Measurements from ENCODE around the gene PIBF1.
"Not testable (repeated sequence)": the region's sequence is repeated elsewhere in the genome, so short reads cannot be mapped to it uniquely, and the experiment has no call there.

Gene PIBF1

GRCh38 chr13:72781451-72782439 lies at the start of gene PIBF1, which contains the start of gene DIS3:
Gene PIBF1 (plus strand): TSS chr13:72782133. CDS start chr13:72783470, 1,337 bp downstream.
Gene DIS3 (minus strand): TSS chr13:72781900. CDS start chr13:72781832, 68 bp downstream.
- peak; percentile 94 to 96 for DNase-seq (ENCODE audit: extremely low read depth in 1 of 2, low read depth in 1 of 2)

GRCh38 chr13:72737033-72737432 lies 44.9 kb upstream of the PIBF1 start:
- no peak for DNase-seq (ENCODE audit: extremely low read depth in 1 of 2, low read depth in 1 of 2)

- no peak for DNase-seq (ENCODE audit: extremely low read depth in 1 of 2, low read depth in 1 of 2)
These were observed 41.9 kb upstream of the PIBF1 start for GRCh38 chr13:72740015-72740414.

GRCh38 chr13:72745260-72745659 lies 36.7 kb upstream of the PIBF1 start:
- DNase-seq (ENCODE audit: extremely low read depth in 1 of 2, low read depth in 1 of 2) = no peak

GRCh38 chr13:72751220-72751619 lies 30.7 kb upstream of the PIBF1 start:
- no peak for DNase-seq (ENCODE audit: extremely low read depth in 1 of 2, low read depth in 1 of 2)

GRCh38 chr13:72754111-72754510 lies 27.8 kb upstream of the PIBF1 start:
- no peak for DNase-seq (ENCODE audit: extremely low read depth in 1 of 2, low read depth in 1 of 2)

GRCh38 chr13:72757792-72758535 lies 24.0 kb upstream of the PIBF1 start:
- DNase-seq (ENCODE audit: extremely low read depth in 1 of 2, low read depth in 1 of 2) = no peak

- no peak for DNase-seq (ENCODE audit: extremely low read depth in 1 of 2, low read depth in 1 of 2)
These were observed 21.7 kb upstream of the PIBF1 start for GRCh38 chr13:72760189-72760588.

GRCh38 chr13:72763411-72763810 lies 18.5 kb upstream of the PIBF1 start:
- no peak for DNase-seq (ENCODE audit: extremely low read depth in 1 of 2, low read depth in 1 of 2)

- no peak for DNase-seq (ENCODE audit: extremely low read depth in 1 of 2, low read depth in 1 of 2)
These were observed 7.9 kb upstream of the PIBF1 start for GRCh38 chr13:72774019-72774418.

- no peak for DNase-seq (ENCODE audit: extremely low read depth in 1 of 2, low read depth in 1 of 2)
These were observed 784 bp downstream of the PIBF1 start for GRCh38 chr13:72782717-72783116.

GRCh38 chr13:72784679-72785078 lies 2.7 kb downstream of the PIBF1 start:
- DNase-seq (ENCODE audit: extremely low read depth in 1 of 2, low read depth in 1 of 2) = not testable (repeated sequence)

- DNase-seq (ENCODE audit: extremely low read depth in 1 of 2, low read depth in 1 of 2) = no peak
These were observed 6.9 kb downstream of the PIBF1 start for GRCh38 chr13:72788831-72789230.

GRCh38 chr13:72792640-72793039 lies 10.7 kb downstream of the PIBF1 start:
- no peak for DNase-seq (ENCODE audit: extremely low read depth in 1 of 2, low read depth in 1 of 2)

- no peak for DNase-seq (ENCODE audit: extremely low read depth in 1 of 2, low read depth in 1 of 2)
These were observed 16.9 kb downstream of the PIBF1 start for GRCh38 chr13:72798817-72799216.

- no peak for DNase-seq (ENCODE audit: extremely low read depth in 1 of 2, low read depth in 1 of 2)
These were observed 22.4 kb downstream of the PIBF1 start for GRCh38 chr13:72804301-72804700.

GRCh38 chr13:72805676-72806346 lies 23.9 kb downstream of the PIBF1 start:
- no peak for DNase-seq (ENCODE audit: extremely low read depth in 1 of 2, low read depth in 1 of 2)

GRCh38 chr13:72806514-72806913 lies 24.6 kb downstream of the PIBF1 start:
- DNase-seq (ENCODE audit: extremely low read depth in 1 of 2, low read depth in 1 of 2) = not testable (repeated sequence)

- DNase-seq (ENCODE audit: extremely low read depth in 1 of 2, low read depth in 1 of 2) = no peak
These were observed 27.1 kb downstream of the PIBF1 start for GRCh38 chr13:72808917-72809500.

- no peak for DNase-seq (ENCODE audit: extremely low read depth in 1 of 2, low read depth in 1 of 2)
These were observed 38.4 kb downstream of the PIBF1 start for GRCh38 chr13:72820156-72820897.

All from stimulated activated CD8-positive, alpha-beta memory T cell treated with anti-CD3 and anti-CD28 coated beads, Interleukin-7, amount 100 ng/mL, for 48 hours (primary cell).